OCI-LY1 (cell line): ENCODE results near the gene ASMTL.

Source experiments
- EZH2 ChIP-seq: fragments of 200-600 bp; sonication (generic), shearing (Covaris generic); IDR thresholded peaks from 2 replicates; pipeline ENCODE4 v1.8.0; 2017; ENCODE audit warnings: borderline replicate concordance, mixed run types, mild to moderate bottlenecking, antibody characterized with exemption, low read length, moderate library complexity, mixed read lengths
- TF ChIP-seq, protein P1 (sequence below): fragments of 200-600 bp; sonication (generic), shearing (Covaris generic); IDR thresholded peaks from 2 replicates; pipeline ENCODE4 v1.5.1; 2017; ENCODE audit warnings: mild to moderate bottlenecking, antibody characterized with exemption, low read length, moderate library complexity, mixed read lengths

- TF ChIP-seq, protein P1, sequence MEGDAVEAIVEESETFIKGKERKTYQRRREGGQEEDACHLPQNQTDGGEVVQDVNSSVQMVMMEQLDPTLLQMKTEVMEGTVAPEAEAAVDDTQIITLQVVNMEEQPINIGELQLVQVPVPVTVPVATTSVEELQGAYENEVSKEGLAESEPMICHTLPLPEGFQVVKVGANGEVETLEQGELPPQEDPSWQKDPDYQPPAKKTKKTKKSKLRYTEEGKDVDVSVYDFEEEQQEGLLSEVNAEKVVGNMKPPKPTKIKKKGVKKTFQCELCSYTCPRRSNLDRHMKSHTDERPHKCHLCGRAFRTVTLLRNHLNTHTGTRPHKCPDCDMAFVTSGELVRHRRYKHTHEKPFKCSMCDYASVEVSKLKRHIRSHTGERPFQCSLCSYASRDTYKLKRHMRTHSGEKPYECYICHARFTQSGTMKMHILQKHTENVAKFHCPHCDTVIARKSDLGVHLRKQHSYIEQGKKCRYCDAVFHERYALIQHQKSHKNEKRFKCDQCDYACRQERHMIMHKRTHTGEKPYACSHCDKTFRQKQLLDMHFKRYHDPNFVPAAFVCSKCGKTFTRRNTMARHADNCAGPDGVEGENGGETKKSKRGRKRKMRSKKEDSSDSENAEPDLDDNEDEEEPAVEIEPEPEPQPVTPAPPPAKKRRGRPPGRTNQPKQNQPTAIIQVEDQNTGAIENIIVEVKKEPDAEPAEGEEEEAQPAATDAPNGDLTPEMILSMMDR: no peak
- TF ChIP-seq EZH2: no peak
Measured at GRCh38 chrX:1400049-1400448, 52.7 kb downstream of the ASMTL start.
